Muscle layer of duodenum (tissue), 2 donors: ENCODE data around the gene SPTAN1.

Source experiments
- H3K27ac ChIP-seq: one replicate; pipeline ENCODE4 v1.7.0; 2013; ENCODE audit warnings: mild to moderate bottlenecking, low read length
- H3K27me3 ChIP-seq: one replicate; pipeline ENCODE4 v1.7.0; 2013; ENCODE audit warnings: low read depth, mild to moderate bottlenecking, control low read depth, low read length
- H3K36me3 ChIP-seq, 2 donors: one replicate each; pipeline ENCODE4 v1.7.0; 2013; ENCODE audit warnings: low read length in 2 of 2, control low read depth in 1 of 2, mild to moderate bottlenecking in 1 of 2; ENCODE audit not compliant: insufficient read depth in 2 of 2, control insufficient read depth in 1 of 2
- H3K4me1 ChIP-seq, 2 donors: one replicate each; pipeline ENCODE4 v1.7.0; 2013; ENCODE audit warnings: low read length in 2 of 2, mild to moderate bottlenecking in 2 of 2, control low read depth in 1 of 2, moderate library complexity in 1 of 2; ENCODE audit not compliant: insufficient read depth in 2 of 2, control insufficient read depth in 1 of 2
- H3K4me3 ChIP-seq, 2 donors: one replicate each; pipeline ENCODE4 v1.7.0; 2013; ENCODE audit warnings: low read length in 2 of 2, low read depth in 1 of 2, mild to moderate bottlenecking in 1 of 2
- H3K9me3 ChIP-seq, 2 donors: one replicate each; pipeline ENCODE4 v1.7.0; 2013; ENCODE audit warnings: low read length in 2 of 2, control low read depth in 1 of 2, mild to moderate bottlenecking in 1 of 2; ENCODE audit not compliant: control insufficient read depth in 1 of 2
- donor health status: healthy.

Gene SPTAN1

DNA sequence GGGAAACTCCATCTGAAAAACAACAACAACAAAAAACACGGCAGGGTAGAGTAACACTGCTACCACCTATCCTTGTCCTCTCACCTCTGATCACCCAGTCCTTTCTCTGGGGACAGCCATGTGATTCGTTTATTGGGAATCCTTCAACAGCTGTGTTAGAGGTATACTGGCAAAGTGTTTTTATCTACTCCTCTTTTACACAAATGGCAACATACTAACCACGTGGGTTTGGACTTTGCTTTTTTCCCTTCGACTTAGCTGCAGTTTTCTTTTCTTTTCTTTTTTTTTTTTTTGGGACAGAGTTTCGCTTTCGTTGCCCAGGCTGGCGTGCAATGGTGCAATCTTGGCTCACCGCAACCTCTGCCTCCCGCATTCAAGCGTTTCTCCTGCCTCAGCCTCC, 125.4 kb downstream of the SPTAN1 start:
- Histone ChIP-seq H3K9me3 (no peaks in the 10 kb centered on the region), H3K36me3 (no peaks in the 10 kb centered on the region), H3K27me3 (no peaks in the 10 kb centered on the region), H3K27ac (no peak overlapping the region), H3K4me3 (no peak overlapping the region), H3K4me1 (no peaks in the 10 kb centered on the region)
